Thyroid gland (tissue), 4 donors: ENCODE data around the gene DHCR24. TPM values are rescaled to one million over a fixed set of nuclear protein-coding genes. Genes with fewer than 3 reads are reported as not detected.

Experiments
- DNase-seq, 2 donors: peaks; one replicate each; pipeline ENCODE4 v3.0.0-alpha.2; 2019
- H3K27ac ChIP-seq, 3 donors: fragments of 200-600 bp; sonication (generic); 1 replicate in 2 of 3; 2 replicates in 1 of 3; pipeline ENCODE4 v1.5.1; 2016 to 2019; ENCODE audit warnings: mild to moderate bottlenecking in 1 of 3, moderate library complexity in 1 of 3
- H3K27me3 ChIP-seq: fragments of 200-600 bp; sonication (generic); one replicate; pipeline ENCODE4 v1.5.1; 2019
- H3K36me3 ChIP-seq, 2 donors: fragments of 200-600 bp; sonication (generic); one replicate each; pipeline ENCODE4 v1.5.1; 2016 to 2019
- H3K4me1 ChIP-seq, 2 donors: fragments of 200-600 bp; sonication (generic); one replicate each; pipeline ENCODE4 v1.5.1; 2017 to 2019
- H3K4me3 ChIP-seq, 3 donors: fragments of 200-600 bp; sonication (generic); replicated peaks in 1 of 3; 1 replicate in 2 of 3; 2 replicates in 1 of 3; pipeline ENCODE4 v1.5.1; 2016; ENCODE audit warnings: mild to moderate bottlenecking in 1 of 3
- H3K9me3 ChIP-seq: fragments of 200-600 bp; sonication (generic); one replicate; pipeline ENCODE4 v1.5.1; 2017
- CTCF ChIP-seq, 6 experiments: fragments of 200-600 bp in 3 of 6; fragments of 450-650 bp in 3 of 6; sonication (generic) in 3 of 6; IDR thresholded peaks; one replicate each; pipeline ENCODE4 v1.5.1; 2016 to 2019; ENCODE audit warnings: antibody characterized with exemption in 6 of 6, mild to moderate bottlenecking in 2 of 6, inconsistent platforms in 1 of 6, moderate library complexity in 1 of 6
- POLR2A ChIP-seq, 2 donors: fragments of 450-650 bp; IDR thresholded peaks; one replicate each; pipeline ENCODE4 v1.6.1; 2017; ENCODE audit warnings: antibody characterized with exemption in 2 of 2, mild to moderate bottlenecking in 2 of 2, moderate library complexity in 1 of 2
- WGBS, 2 donors: methylation state at CpG; one replicate each; pipeline ENCODE4 v1.1.5; 2017; 5-methylcytosine and 5-hydroxymethylcytosine counted together
- intact Hi-C: fragments of 100-400 bp; cut with DNase I; formaldehyde crosslinking; loops from one replicate; pipeline ENCODE4 v1.15.1; 2023
- total RNA-seq, 4 donors: library from RNA; depleted of rRNA; stranded (reverse); fragments of >200 nt; gene quantifications; one replicate each; pipeline ENCODE4 v1.2.3, GENCODE V29; 2016

Gene DHCR24
- total RNA-seq, 4 donors from 2014 or later: 22.4 to 82.2 (median 40.4) TPM

- Histone ChIP-seq H3K4me3 (no peak overlapping the region), H3K4me1 (no peaks in the 10 kb centered on the region), H3K27me3 (no peaks in the 10 kb centered on the region), H3K27ac (no peak overlapping the region), H3K36me3 (peaks cover 0 to 4% of the 10 kb centered on the region in 2 donors), H3K9me3 (no peaks in the 10 kb centered on the region)
- no peak for TF ChIP-seq POLR2A (IDR thresholded peaks at IDR 0.05)
- no peak for TF ChIP-seq CTCF (IDR thresholded peaks at IDR 0.05)
- intact Hi-C loops: no loop called here
- no peak for DNase-seq
- WGBS, 2 donors: 82 to 94% methylated on average over 8 to 9 of the region's 9 CpGs
Observed at GRCh38 chr1:54857746-54858561, 29.0 kb downstream of the DHCR24 start.

GRCh38 chr1:54857141-54857540, 29.9 kb downstream of the DHCR24 start:
- H3K36me3 ChIP-seq: peaks cover 0 to 5% of the 10 kb centered on the region in 2 donors
- H3K27ac ChIP-seq: no peak overlapping the region
- no peaks in the 10 kb centered on the region for H3K4me1 ChIP-seq
- H3K9me3 ChIP-seq: no peaks in the 10 kb centered on the region
- no peak for DNase-seq
- no peaks in the 10 kb centered on the region for H3K27me3 ChIP-seq
- H3K4me3 ChIP-seq: no peak overlapping the region
- 89 to 96% methylated on average over 3 of the region's 3 CpGs for WGBS, 2 donors
- no peak for TF ChIP-seq CTCF (IDR thresholded peaks at IDR 0.05)
- TF ChIP-seq POLR2A (IDR thresholded peaks at IDR 0.05): no peak
- intact Hi-C loops: no loop called here

- Histone ChIP-seq H3K27me3 (no peaks in the 10 kb centered on the region), H3K27ac (no peak overlapping the region), H3K4me3 (no peak overlapping the region), H3K4me1 (no peaks in the 10 kb centered on the region), H3K9me3 (no peaks in the 10 kb centered on the region), H3K36me3 (peaks cover 0 to 17% of the 10 kb centered on the region in 2 donors)
- intact Hi-C loops: no loop called here
- DNase-seq: no peak
- no peak for TF ChIP-seq CTCF (IDR thresholded peaks at IDR 0.05)
- no peak for TF ChIP-seq POLR2A (IDR thresholded peaks at IDR 0.05)
- 89 to 93% methylated on average over 12 of the region's 12 CpGs for WGBS, 2 donors
Observed at GRCh38 chr1:54854381-54855020, 32.5 kb downstream of the DHCR24 start.

GRCh38 chr1:54853793-54854370, 33.1 kb downstream of the DHCR24 start:
- intact Hi-C loops: no loop called here
- no peaks in the 10 kb centered on the region for H3K27me3 ChIP-seq
- H3K27ac ChIP-seq: no peak overlapping the region
- peaks cover 0 to 17% of the 10 kb centered on the region in 2 donors for H3K36me3 ChIP-seq
- WGBS, 2 donors: 94 to 95% methylated on average over 12 of the region's 12 CpGs
- H3K4me3 ChIP-seq: no peak overlapping the region
- DNase-seq: no peak
- no peaks in the 10 kb centered on the region for H3K4me1 ChIP-seq
- TF ChIP-seq POLR2A (IDR thresholded peaks at IDR 0.05): no peak
- TF ChIP-seq CTCF (IDR thresholded peaks at IDR 0.05): no peak
- H3K9me3 ChIP-seq: no peaks in the 10 kb centered on the region
